CD4-positive, alpha-beta T cell treated with Interleukin-15 for 1 hour (primary cell): Measurements from ENCODE around the gene RNF38.
"Not testable (repeated sequence)": the region's sequence is repeated elsewhere in the genome, so short reads cannot be mapped to it uniquely, and the experiment has no call there.

Source experiments
- DNase-seq: peaks from one replicate; pipeline ENCODE4 v3.0.0-alpha.2; 2020

Gene RNF38

GRCh38 chr9:36399980-36400331 lies at the start of gene RNF38:
Gene RNF38 (minus strand): TSS chr9:36400269. CDS start chr9:36400108, 161 bp downstream.
- DNase-seq, result peak; percentile 74

GRCh38 chr9:36448555-36448954 lies 48.5 kb upstream of the RNF38 start:
- not testable (repeated sequence) for DNase-seq

GRCh38 chr9:36448017-36448416 lies 47.9 kb upstream of the RNF38 start:
- no peak for DNase-seq

- not testable (repeated sequence) for DNase-seq
Observed at GRCh38 chr9:36446678-36447077, 46.6 kb upstream of the RNF38 start.

- no peak for DNase-seq
Observed at GRCh38 chr9:36445800-36446361, 45.8 kb upstream of the RNF38 start.

GRCh38 chr9:36444203-36444602 lies 44.1 kb upstream of the RNF38 start:
- no peak for DNase-seq

GRCh38 chr9:36443581-36443980 lies 43.5 kb upstream of the RNF38 start:
- DNase-seq, result no peak

- no peak for DNase-seq
Observed at GRCh38 chr9:36442710-36443109, 42.6 kb upstream of the RNF38 start.

- no peak for DNase-seq
Observed at GRCh38 chr9:36441966-36442365, 41.9 kb upstream of the RNF38 start.

- no peak for DNase-seq
Observed at GRCh38 chr9:36438536-36439236, 38.6 kb upstream of the RNF38 start.

GRCh38 chr9:36437790-36438189 lies 37.7 kb upstream of the RNF38 start:
- DNase-seq, result no peak

GRCh38 chr9:36436909-36437308 lies 36.8 kb upstream of the RNF38 start:
- DNase-seq, result no peak

GRCh38 chr9:36433386-36433785 lies 33.3 kb upstream of the RNF38 start:
- no peak for DNase-seq

- no peak for DNase-seq
Observed at GRCh38 chr9:36431078-36431477, 31.0 kb upstream of the RNF38 start.

- DNase-seq, result no peak
Observed at GRCh38 chr9:36426945-36427344, 26.9 kb upstream of the RNF38 start.

GRCh38 chr9:36426348-36426747 lies 26.3 kb upstream of the RNF38 start:
- DNase-seq, result no peak

- DNase-seq, result no peak
Observed at GRCh38 chr9:36424289-36425055, 24.4 kb upstream of the RNF38 start.

- DNase-seq, result no peak
Observed at GRCh38 chr9:36423206-36423605, 23.1 kb upstream of the RNF38 start.

- DNase-seq, result no peak
Observed at GRCh38 chr9:36416890-36417289, 16.8 kb upstream of the RNF38 start.

- no peak for DNase-seq
Observed at GRCh38 chr9:36415822-36416525, 15.9 kb upstream of the RNF38 start.

GRCh38 chr9:36411410-36411809 lies 11.3 kb upstream of the RNF38 start:
- DNase-seq, result not testable (repeated sequence)

GRCh38 chr9:36409076-36409475 lies 9.0 kb upstream of the RNF38 start:
- not testable (repeated sequence) for DNase-seq

GRCh38 chr9:36407122-36407723 lies 7.2 kb upstream of the RNF38 start:
- peak; percentile 70 for DNase-seq
